ENCODE measurements around the gene SLC16A5. TPM values are rescaled to one million over a fixed set of nuclear protein-coding genes. Genes with fewer than 3 reads are reported as not detected.

SLC16A5 gene
- total RNA-seq, 4 donors from 2014 or later: 1.5 to 7.9 (median 6.9) TPM

- in situ Hi-C loops (cut with MboI; ENCODE audit: low sequenced_read_pairs in 4 of 4): no loop called here
Observed at GRCh38 chr17:75061055-75061438, 26.7 kb upstream of the SLC16A5 start.

GRCh38 chr17:75061618-75062017 is 26.1 kb upstream of the SLC16A5 start:
- in situ Hi-C loops (cut with MboI; ENCODE audit: low sequenced_read_pairs in 4 of 4): no loop called here
- H3K27ac ChIP-seq: no peak overlapping the region
- peaks cover 0 to 47% of the 10 kb centered on the region in 2 donors for H3K36me3 ChIP-seq

More at GRCh38 chr17:75061055-75061438, 26.7 kb upstream of the SLC16A5 start:
- no peaks in the 10 kb centered on the region for H3K27me3 ChIP-seq
- peak overlapping the region; percentile 73 to 91 (median 82) for H3K27ac ChIP-seq
- intact Hi-C loops (cut with DNase I; ENCODE audit: low total_unique reads): loop anchor here (2.0 to 10.0 kb wide), 3 partner anchors 50 to 141 kb away; no protein-coding TSS in a partner anchor
- no peak for DNase-seq
- peaks cover 0 to 47% of the 10 kb centered on the region in 2 donors for H3K36me3 ChIP-seq
- H3K4me1 ChIP-seq: peaks cover 17 to 18% of the 10 kb centered on the region in 2 donors
- no peak for ATAC-seq
- no peaks in the 10 kb centered on the region for H3K9me3 ChIP-seq
- no peak overlapping the region for H3K4me3 ChIP-seq
- TF ChIP-seq POLR2A (IDR thresholded peaks at IDR 0.05): no peak
- TF ChIP-seq CTCF (IDR thresholded peaks at IDR 0.05 in 4 of 5, conservative IDR thresholded peaks at IDR 0.05 in 1 of 5): no peak

DNA sequence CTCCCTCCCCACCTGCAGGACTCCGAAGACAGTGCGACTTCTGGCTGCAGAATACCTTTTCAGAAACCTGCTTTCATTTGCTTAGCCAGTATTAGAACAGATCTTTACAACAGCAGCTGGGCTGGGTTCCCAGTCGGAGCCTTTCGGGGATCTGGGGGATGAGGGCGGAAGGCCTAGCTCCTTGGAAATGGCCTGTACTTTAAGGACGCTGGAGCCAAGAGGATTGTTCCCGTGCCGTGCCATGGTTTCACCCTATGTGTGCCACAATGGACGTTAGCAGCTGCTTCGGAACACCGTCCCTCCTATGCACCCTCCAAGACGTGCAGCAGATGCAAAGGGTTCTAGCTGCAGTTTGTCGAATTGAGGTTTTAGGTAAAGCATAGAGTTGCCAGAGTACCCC is 24.6 kb upstream of the SLC16A5 start:
- TF ChIP-seq CTCF (IDR thresholded peaks at IDR 0.05 in 4 of 5, conservative IDR thresholded peaks at IDR 0.05 in 1 of 5): no peak
- TF ChIP-seq POLR2A (IDR thresholded peaks at IDR 0.05): no peak
- DNase-seq (no peak), ATAC-seq (no peak)
- Histone ChIP-seq H3K9me3 (no peaks in the 10 kb centered on the region), H3K4me3 (no peak overlapping the region), H3K27me3 (no peaks in the 10 kb centered on the region), H3K36me3 (peaks cover 0 to 47% of the 10 kb centered on the region in 2 donors), H3K27ac (no peak overlapping the region), H3K4me1 (peaks cover 17 to 18% of the 10 kb centered on the region in 2 donors)
- intact Hi-C loops (cut with DNase I; ENCODE audit: low total_unique reads): loop anchor here (5.0 to 10.0 kb wide), 2 partner anchors 112 to 139 kb away; no protein-coding TSS in a partner anchor
- in situ Hi-C loops (cut with MboI; ENCODE audit: low sequenced_read_pairs in 4 of 4): no loop called here

More at GRCh38 chr17:75061618-75062017, 26.1 kb upstream of the SLC16A5 start:
- TF ChIP-seq CTCF (IDR thresholded peaks at IDR 0.05 in 4 of 5, conservative IDR thresholded peaks at IDR 0.05 in 1 of 5): no peak
- TF ChIP-seq POLR2A (IDR thresholded peaks at IDR 0.05): no peak
- ATAC-seq: no peak
- intact Hi-C loops (cut with DNase I; ENCODE audit: low total_unique reads): loop anchor here (2.0 to 10.0 kb wide), 3 partner anchors 49 to 141 kb away; no protein-coding TSS in a partner anchor
- Histone ChIP-seq H3K4me1 (peaks cover 17 to 18% of the 10 kb centered on the region in 2 donors), H3K9me3 (no peaks in the 10 kb centered on the region), H3K4me3 (no peak overlapping the region), H3K27me3 (no peaks in the 10 kb centered on the region)
- DNase-seq: no peak

DNA sequence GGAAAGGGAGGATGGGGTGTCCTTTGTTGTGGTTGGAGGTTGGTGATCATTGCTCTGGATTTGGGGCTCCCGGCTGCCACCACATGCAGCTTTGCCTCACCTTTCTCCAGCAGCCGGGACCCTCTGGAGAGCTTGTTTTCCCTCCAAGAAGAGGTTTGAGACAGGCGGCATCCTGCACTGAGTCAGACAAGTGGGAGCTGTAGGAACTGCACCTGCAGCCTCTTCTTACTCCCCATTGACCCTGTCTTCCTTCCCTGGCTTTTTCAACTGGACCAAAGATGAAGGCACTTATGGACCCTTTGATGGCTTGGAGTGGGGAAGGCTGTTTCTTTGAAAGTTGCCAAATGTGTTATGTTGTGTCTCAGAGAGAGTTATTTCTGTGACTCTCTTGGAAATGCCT is 24.1 kb upstream of the SLC16A5 start:
- H3K36me3 ChIP-seq: peaks cover 0 to 47% of the 10 kb centered on the region in 2 donors
- ATAC-seq (no peak), DNase-seq (no peak)
- H3K4me3 ChIP-seq: no peak overlapping the region
- H3K27me3 ChIP-seq: no peaks in the 10 kb centered on the region
- no peak for TF ChIP-seq POLR2A (IDR thresholded peaks at IDR 0.05)
- TF ChIP-seq CTCF (IDR thresholded peaks at IDR 0.05 in 4 of 5, conservative IDR thresholded peaks at IDR 0.05 in 1 of 5): no peak
- intact Hi-C loops (cut with DNase I; ENCODE audit: low total_unique reads): loop anchor here (5.0 to 10.0 kb wide), 2 partner anchors 111 to 139 kb away; no protein-coding TSS in a partner anchor
- no peaks in the 10 kb centered on the region for H3K9me3 ChIP-seq
- in situ Hi-C loops (cut with MboI; ENCODE audit: low sequenced_read_pairs in 4 of 4): no loop called here
- H3K27ac ChIP-seq: no peak overlapping the region
- peaks cover 17 to 18% of the 10 kb centered on the region in 2 donors for H3K4me1 ChIP-seq
